Bronchial smooth muscle cell (primary cell): ENCODE data around the gene SSRP1. TPM values are rescaled to one million over a fixed set of nuclear protein-coding genes. Genes with fewer than 3 reads are reported as not detected.

Source experiments
- total RNA-seq: library from RNA; depleted of rRNA; stranded (reverse); fragments of >200 nt; gene quantifications from 2 replicates; pipeline ENCODE4 v1.2.1, GENCODE V29; 2014

Gene SSRP1
- total RNA-seq: 44.9 and 59.9 TPM in 2 replicates

GRCh38 chr11:57335343-57336110, at the start of gene SSRP1:
SSRP1 (minus strand) TSS chr11:57335892; CDS start chr11:57335121, 771 bp downstream.

GRCh38 chr11:57380975-57381374, 45.3 kb upstream of the SSRP1 start, which contains the start of gene PRG3:
PRG3 (minus strand) TSS chr11:57381150; CDS start chr11:57380708, 442 bp downstream.

GRCh38 chr11:57338142-57338541, 2.5 kb upstream of the SSRP1 start, which contains the start of gene P2RX3:
P2RX3 (plus strand) TSS chr11:57338352; CDS start chr11:57338551, 199 bp downstream.

GRCh38 chr11:57324886-57325734, 10.6 kb downstream of the SSRP1 start, which contains the start of gene TNKS1BP1:
TNKS1BP1 (minus strand) TSS chr11:57324952; CDS start chr11:57321885, 3,067 bp downstream.

Other genes starting within 250 kb of the SSRP1 start
- under 0.01 TPM in 1 of 2 replicates, not detected in the other for gene LRRC55, start 153.9 kb downstream of the SSRP1 start, total RNA-seq
- gene APLNR, start 98.6 kb downstream of the SSRP1 start, total RNA-seq: not detected in 2 replicates
- 72.7 and 81.8 TPM in 2 replicates for gene TNKS1BP1, start 10.9 kb downstream of the SSRP1 start, total RNA-seq
- gene P2RX3, start 2.5 kb upstream of the SSRP1 start, total RNA-seq: not detected in 2 replicates
- not detected in 2 replicates for gene PRG3, start 45.3 kb upstream of the SSRP1 start, total RNA-seq
- gene PRG2, start 54.8 kb upstream of the SSRP1 start, total RNA-seq: not detected in 2 replicates
- 13.1 and 20.6 TPM in 2 replicates for gene SLC43A3, start 91.2 kb upstream of the SSRP1 start, total RNA-seq
- under 0.01 TPM in 2 replicates for gene RTN4RL2, start 124.6 kb upstream of the SSRP1 start, total RNA-seq
- 12.0 and 26.4 TPM in 2 replicates for gene SLC43A1, start 179.8 kb upstream of the SSRP1 start, total RNA-seq
- gene TIMM10, start 194.9 kb upstream of the SSRP1 start, total RNA-seq: 47.3 and 55.0 TPM in 2 replicates
- gene SMTNL1, start 201.7 kb upstream of the SSRP1 start, total RNA-seq: not detected in 2 replicates
- 63.2 and 73.2 TPM in 2 replicates for gene UBE2L6, start 231.8 kb upstream of the SSRP1 start, total RNA-seq